ENCODE results near the gene TNKS2. TPM values are rescaled to one million over a fixed set of nuclear protein-coding genes. Genes with fewer than 3 reads are reported as not detected.
A peak's percentile ranks its signal among the peaks of the same experiment; 100 is the strongest.

The TNKS2 gene
- total RNA-seq, 1 donor from 2014 or later, result 56.2 TPM

DNA sequence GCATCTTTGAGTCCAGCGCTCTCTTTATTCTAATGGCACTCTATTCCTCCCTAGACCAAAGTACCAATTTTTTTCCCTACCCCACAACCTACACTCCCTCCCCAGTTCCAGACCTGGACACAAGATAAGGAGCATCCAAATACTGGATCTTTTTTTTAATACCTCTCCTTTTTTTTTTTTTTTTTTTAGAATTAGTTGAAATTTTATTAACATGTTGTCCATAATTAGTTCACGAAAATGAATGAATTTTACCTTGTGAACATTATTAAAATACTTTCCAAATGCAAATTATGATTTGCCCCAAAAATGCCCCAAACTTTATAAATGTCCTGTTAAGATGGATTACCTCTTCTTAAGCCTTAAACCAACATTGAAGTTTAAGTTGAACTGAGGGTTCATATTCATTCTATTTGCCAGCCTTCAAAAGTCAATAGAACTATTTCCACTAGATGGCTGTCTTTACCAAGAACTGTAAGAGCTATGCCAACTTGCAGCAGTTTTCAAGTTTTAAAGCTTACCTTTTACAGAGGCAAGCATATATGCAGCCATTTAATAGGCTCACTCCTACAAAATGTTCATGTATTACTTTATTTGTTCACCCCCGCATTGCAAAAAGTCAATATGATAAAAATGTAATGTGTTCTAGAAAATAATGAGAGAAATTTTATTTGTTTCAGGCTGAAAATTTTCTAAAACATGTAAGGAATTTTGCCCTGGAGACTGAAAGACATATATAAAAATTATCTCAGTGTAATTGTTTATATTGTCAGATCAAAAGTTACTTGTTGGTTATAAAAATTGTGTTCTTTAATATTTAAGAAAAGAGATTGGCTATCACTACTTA is 39.7 kb upstream of the TNKS2 start:
- no peak overlapping the region for H3K9ac ChIP-seq (ENCODE audit: low read length)
- Mint-ChIP-seq H3K4me3 (ENCODE audit: unreplicated experiment) (no peak overlapping the region), H3K9me3 (ENCODE audit: unreplicated experiment) (peaks cover 2% of the 10 kb centered on the region), H3K27me3 (ENCODE audit: low read depth, unreplicated experiment) (no peaks in the 10 kb centered on the region), H3K36me3 (ENCODE audit: low read depth, unreplicated experiment) (no peaks in the 10 kb centered on the region), H3K4me1 (ENCODE audit: low read depth, unreplicated experiment) (peaks cover 11% of the 10 kb centered on the region), H3K27ac (ENCODE audit: unreplicated experiment) (no peak overlapping the region)
- DNase-seq (ENCODE audit: low read depth) (peak; percentile 43), FAIRE-seq (peak; percentile 76)
- no peaks in the 10 kb centered on the region for H3K36me3 ChIP-seq (ENCODE audit: insufficient read depth, low read length)
- TF ChIP-seq, protein P1, sequence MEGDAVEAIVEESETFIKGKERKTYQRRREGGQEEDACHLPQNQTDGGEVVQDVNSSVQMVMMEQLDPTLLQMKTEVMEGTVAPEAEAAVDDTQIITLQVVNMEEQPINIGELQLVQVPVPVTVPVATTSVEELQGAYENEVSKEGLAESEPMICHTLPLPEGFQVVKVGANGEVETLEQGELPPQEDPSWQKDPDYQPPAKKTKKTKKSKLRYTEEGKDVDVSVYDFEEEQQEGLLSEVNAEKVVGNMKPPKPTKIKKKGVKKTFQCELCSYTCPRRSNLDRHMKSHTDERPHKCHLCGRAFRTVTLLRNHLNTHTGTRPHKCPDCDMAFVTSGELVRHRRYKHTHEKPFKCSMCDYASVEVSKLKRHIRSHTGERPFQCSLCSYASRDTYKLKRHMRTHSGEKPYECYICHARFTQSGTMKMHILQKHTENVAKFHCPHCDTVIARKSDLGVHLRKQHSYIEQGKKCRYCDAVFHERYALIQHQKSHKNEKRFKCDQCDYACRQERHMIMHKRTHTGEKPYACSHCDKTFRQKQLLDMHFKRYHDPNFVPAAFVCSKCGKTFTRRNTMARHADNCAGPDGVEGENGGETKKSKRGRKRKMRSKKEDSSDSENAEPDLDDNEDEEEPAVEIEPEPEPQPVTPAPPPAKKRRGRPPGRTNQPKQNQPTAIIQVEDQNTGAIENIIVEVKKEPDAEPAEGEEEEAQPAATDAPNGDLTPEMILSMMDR (IDR thresholded peaks at IDR 0.05; ENCODE audit: insufficient read depth, low read depth, low read length), result peak; percentile 38
- no peak for TF ChIP-seq EZH2 (IDR thresholded peaks at IDR 0.05; ENCODE audit: insufficient read depth, low read length)
- H3K4me2 ChIP-seq (ENCODE audit: low read length), result no peak overlapping the region
- H3K4me1 ChIP-seq (ENCODE audit: insufficient read depth, low read length), result peaks cover 6% of the 10 kb centered on the region
- no peaks in the 10 kb centered on the region for H3K79me2 ChIP-seq (ENCODE audit: insufficient read depth, low read length)
- H3K4me3 ChIP-seq (ENCODE audit: insufficient read depth, low read depth, low read length), result no peak overlapping the region
- no peaks in the 10 kb centered on the region for H3K9me3 ChIP-seq (ENCODE audit: insufficient read depth, low read depth, low read length)
- no peak overlapping the region for H2AFZ ChIP-seq (ENCODE audit: low read depth, low read length)
- H4K20me1 ChIP-seq (ENCODE audit: insufficient read depth, low read length), result no peaks in the 10 kb centered on the region
- H3K27me3 ChIP-seq (ENCODE audit: insufficient read depth, low read length), result no peaks in the 10 kb centered on the region
- no peak overlapping the region for H3K27ac ChIP-seq (ENCODE audit: low read depth, low read length)

DNA sequence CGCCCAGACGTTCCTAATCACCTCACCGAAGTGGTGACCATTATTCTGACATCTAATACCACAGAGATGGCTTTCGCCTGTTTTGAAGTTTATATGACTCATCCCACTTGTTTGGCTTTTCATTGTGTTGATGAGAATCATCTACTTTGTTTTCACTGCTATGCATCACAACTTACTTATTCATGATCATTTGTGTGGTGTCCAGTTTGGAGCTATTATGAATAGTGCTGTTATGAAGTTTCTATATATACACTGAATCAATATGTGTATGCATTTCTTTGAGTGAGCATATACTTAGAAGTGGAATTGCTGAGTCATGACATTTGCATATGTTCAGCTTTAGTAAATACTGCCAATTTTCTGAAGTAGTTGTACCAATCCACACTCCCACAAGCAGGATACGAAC is 38.6 kb upstream of the TNKS2 start:
- no peaks in the 10 kb centered on the region for H3K79me2 ChIP-seq (ENCODE audit: insufficient read depth, low read length)
- H3K36me3 Mint-ChIP-seq (ENCODE audit: low read depth, unreplicated experiment), result no peaks in the 10 kb centered on the region
- no peak overlapping the region for H3K4me2 ChIP-seq (ENCODE audit: low read length)
- H3K4me3 Mint-ChIP-seq (ENCODE audit: unreplicated experiment), result no peak overlapping the region
- no peak overlapping the region for H3K27ac ChIP-seq (ENCODE audit: low read depth, low read length)
- no peaks in the 10 kb centered on the region for H3K27me3 Mint-ChIP-seq (ENCODE audit: low read depth, unreplicated experiment)
- peaks cover 6% of the 10 kb centered on the region for H3K4me1 ChIP-seq (ENCODE audit: insufficient read depth, low read length)
- FAIRE-seq, result no peak
- H2AFZ ChIP-seq (ENCODE audit: low read depth, low read length), result no peak overlapping the region
- H3K4me1 Mint-ChIP-seq (ENCODE audit: low read depth, unreplicated experiment), result peaks cover 11% of the 10 kb centered on the region
- no peaks in the 10 kb centered on the region for H3K27me3 ChIP-seq (ENCODE audit: insufficient read depth, low read length)
- TF ChIP-seq EZH2 (IDR thresholded peaks at IDR 0.05; ENCODE audit: insufficient read depth, low read length), result no peak
- TF ChIP-seq, protein P1 (IDR thresholded peaks at IDR 0.05; ENCODE audit: insufficient read depth, low read depth, low read length), result no peak
- no peak overlapping the region for H3K27ac Mint-ChIP-seq (ENCODE audit: unreplicated experiment)
- H3K9me3 Mint-ChIP-seq (ENCODE audit: unreplicated experiment), result no peaks in the 10 kb centered on the region
- no peak overlapping the region for H3K4me3 ChIP-seq (ENCODE audit: insufficient read depth, low read depth, low read length)
- H3K36me3 ChIP-seq (ENCODE audit: insufficient read depth, low read length), result no peaks in the 10 kb centered on the region
- H4K20me1 ChIP-seq (ENCODE audit: insufficient read depth, low read length), result no peaks in the 10 kb centered on the region
- no peaks in the 10 kb centered on the region for H3K9me3 ChIP-seq (ENCODE audit: insufficient read depth, low read depth, low read length)
- DNase-seq (ENCODE audit: low read depth), result peak; percentile 42
- H3K9ac ChIP-seq (ENCODE audit: low read length), result no peak overlapping the region

DNA sequence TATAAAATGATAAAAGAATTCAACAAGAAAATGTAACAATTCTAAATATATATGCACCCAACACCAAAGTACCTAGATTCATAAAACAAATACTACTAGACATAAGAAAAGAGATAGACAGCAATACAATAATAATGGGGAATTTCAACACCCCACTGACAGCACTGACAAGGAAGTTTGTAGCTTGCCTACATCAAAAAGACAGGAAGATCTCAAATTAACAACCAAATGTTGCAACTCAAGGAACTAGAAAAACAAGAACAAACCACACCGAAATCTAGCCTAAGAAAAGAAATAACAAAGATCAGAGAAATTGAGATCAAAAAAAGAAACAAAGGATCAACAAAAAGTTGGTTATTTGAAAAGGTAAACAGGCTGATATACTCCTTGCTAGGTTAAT is 36.5 kb upstream of the TNKS2 start:
- Histone ChIP-seq H2AFZ (ENCODE audit: low read depth, low read length) (no peak overlapping the region), H4K20me1 (ENCODE audit: insufficient read depth, low read length) (no peaks in the 10 kb centered on the region), H3K4me2 (ENCODE audit: low read length) (no peak overlapping the region), H3K9ac (ENCODE audit: low read length) (no peak overlapping the region), H3K27me3 (ENCODE audit: insufficient read depth, low read length) (no peaks in the 10 kb centered on the region), H3K36me3 (ENCODE audit: insufficient read depth, low read length) (no peaks in the 10 kb centered on the region), H3K27ac (ENCODE audit: low read depth, low read length) (no peak overlapping the region), H3K79me2 (ENCODE audit: insufficient read depth, low read length) (no peaks in the 10 kb centered on the region), H3K4me1 (ENCODE audit: insufficient read depth, low read length) (no peaks in the 10 kb centered on the region), H3K4me3 (ENCODE audit: insufficient read depth, low read depth, low read length) (no peak overlapping the region), H3K9me3 (ENCODE audit: insufficient read depth, low read depth, low read length) (no peaks in the 10 kb centered on the region)
- TF ChIP-seq, protein P1 (IDR thresholded peaks at IDR 0.05; ENCODE audit: insufficient read depth, low read depth, low read length), result no peak
- no peak for TF ChIP-seq EZH2 (IDR thresholded peaks at IDR 0.05; ENCODE audit: insufficient read depth, low read length)
- no peak overlapping the region for H3K27ac Mint-ChIP-seq (ENCODE audit: unreplicated experiment)
- H3K4me1 Mint-ChIP-seq (ENCODE audit: low read depth, unreplicated experiment), result peaks cover 4% of the 10 kb centered on the region
- H3K36me3 Mint-ChIP-seq (ENCODE audit: low read depth, unreplicated experiment), result no peaks in the 10 kb centered on the region
- H3K27me3 Mint-ChIP-seq (ENCODE audit: low read depth, unreplicated experiment), result no peaks in the 10 kb centered on the region
- DNase-seq (ENCODE audit: low read depth) (no peak), FAIRE-seq (no peak)
- H3K4me3 Mint-ChIP-seq (ENCODE audit: unreplicated experiment), result no peak overlapping the region
- no peaks in the 10 kb centered on the region for H3K9me3 Mint-ChIP-seq (ENCODE audit: unreplicated experiment)
